GM12872 (cell line): Measurements from ENCODE around the gene UTP11.

Experiments
- CTCF ChIP-seq: IDR thresholded peaks from 3 replicates; pipeline ENCODE4 v1.5.1; 2011; ENCODE audit warnings: low read depth, mild to moderate bottlenecking, low read length, moderate library complexity; ENCODE audit not compliant: insufficient read depth

Gene UTP11

DNA sequence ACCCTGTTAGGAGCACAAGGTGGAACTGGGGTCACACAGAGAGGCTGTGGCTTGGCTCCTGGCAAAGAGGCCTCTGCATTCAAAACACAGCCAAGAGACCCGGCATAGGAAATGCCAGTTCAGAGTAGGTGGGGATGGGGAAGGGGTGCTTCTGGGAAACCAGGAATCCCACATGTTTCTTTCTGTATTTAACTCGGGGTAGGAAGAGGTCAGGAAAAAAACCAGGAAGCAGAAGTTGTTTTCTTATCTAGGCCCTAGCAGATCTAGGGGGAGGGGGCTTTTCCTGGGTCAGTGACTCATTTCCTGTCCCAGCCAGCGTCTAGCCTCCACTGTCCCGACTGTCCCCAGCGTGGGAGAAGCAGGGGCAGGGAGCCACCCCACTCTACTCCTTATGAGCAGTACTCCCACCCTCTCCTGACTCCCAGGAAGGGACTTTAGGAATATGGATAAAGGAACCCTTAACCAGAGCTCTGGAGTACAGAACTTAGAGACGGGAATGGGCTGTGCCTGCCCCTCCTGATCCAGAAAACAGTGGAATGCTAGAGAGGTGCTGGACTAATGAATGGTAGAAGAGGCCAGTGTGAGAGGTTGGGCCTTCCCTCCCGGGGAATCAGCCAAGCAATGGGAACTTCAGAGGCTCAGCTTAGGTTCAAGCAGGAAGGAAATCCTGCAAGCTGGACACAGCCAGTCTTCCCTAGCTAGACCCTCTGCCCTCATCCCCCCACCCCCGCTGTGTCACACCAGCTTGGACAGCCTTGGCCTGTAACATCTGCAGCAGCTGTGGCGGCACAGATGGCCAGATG lies 12.9 kb upstream of the UTP11 start:
- TF ChIP-seq CTCF = no peak

- TF ChIP-seq CTCF = no peak
Observed at GRCh38 chr1:38000233-38000528, 12.4 kb upstream of the UTP11 start.

DNA sequence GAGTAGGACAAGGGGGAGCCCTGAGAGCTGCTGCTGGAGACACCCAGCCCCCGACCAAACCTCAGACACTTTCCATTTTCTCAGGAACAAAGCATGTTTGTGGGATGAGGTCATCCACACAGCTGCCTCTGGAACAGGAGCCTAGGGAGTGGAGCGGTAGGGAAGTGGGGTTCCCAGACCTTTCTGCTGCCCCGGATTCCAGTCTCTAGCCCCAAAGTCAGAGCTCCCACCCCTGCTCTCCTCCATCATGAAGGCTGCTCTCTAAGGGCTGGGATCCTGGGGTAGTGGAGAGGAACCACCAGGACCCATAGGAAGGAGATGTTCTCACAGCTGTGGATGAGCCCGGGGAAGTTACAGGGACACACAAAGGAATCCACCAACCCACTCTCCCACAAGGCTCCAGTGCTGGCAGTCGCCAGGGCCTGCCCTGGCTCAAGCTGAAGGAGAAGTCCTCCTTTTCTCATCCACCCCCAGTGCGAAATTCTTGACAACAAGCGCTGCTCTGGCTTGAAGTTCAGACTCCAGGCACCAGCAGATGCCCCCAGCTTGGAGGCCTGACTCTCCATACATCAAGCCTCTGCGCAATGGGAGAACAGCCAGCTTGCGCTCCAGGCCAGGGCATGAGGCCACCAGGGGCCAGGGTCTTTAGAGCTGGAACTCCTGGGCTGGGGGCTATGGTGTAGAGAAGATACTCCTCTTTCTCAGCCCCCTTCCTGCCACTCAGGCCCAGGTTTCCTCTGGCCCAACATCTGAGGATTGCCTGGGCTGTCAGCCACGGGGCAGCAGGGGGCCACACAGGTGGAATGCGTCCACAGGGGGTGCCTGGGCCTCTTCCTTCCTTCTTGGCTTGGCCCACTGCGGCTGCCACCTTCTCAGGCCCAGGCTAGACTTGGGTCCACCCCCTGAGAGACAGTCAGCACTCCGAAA lies 11.7 kb upstream of the UTP11 start:
- TF ChIP-seq CTCF = no peak

- no peak for TF ChIP-seq CTCF
Observed at GRCh38 chr1:38003261-38004250, 9.0 kb upstream of the UTP11 start.

GRCh38 chr1:38004284-38005108 lies 8.0 kb upstream of the UTP11 start:
- peak; percentile 27; the same call in 1 of the 3 replicates for TF ChIP-seq CTCF

GRCh38 chr1:38005195-38006007 lies 7.1 kb upstream of the UTP11 start, which contains the start of gene FHL3:
TSS of gene FHL3 (minus strand) at chr1:38005514. CDS start at chr1:37999412, 6,102 bp downstream.
- TF ChIP-seq CTCF = no peak
